ENCODE data around the gene VIPAS39. TPM values are rescaled to one million over a fixed set of nuclear protein-coding genes. Genes with fewer than 3 reads are reported as not detected.

Gene VIPAS39
- 29.0 and 30.2 TPM in 2 replicates for total RNA-seq (2014; rRNA removed; shearing (Covaris generic))

GRCh38 chr14:77457522-77458248 lies at the start of gene VIPAS39, which contains the start of gene AHSA1:
Gene VIPAS39, minus strand, starts transcription at chr14:77457601. Its CDS starts 3,499 bp downstream, at chr14:77454102.
Gene AHSA1, plus strand, starts transcription at chr14:77458093. Its CDS starts 97 bp downstream, at chr14:77458190.
- in situ Hi-C loops (cut with HindIII; ENCODE audit: low sequenced_read_pairs), result loop anchor here (5.0 kb wide), 1 partner anchor 105 kb away; no protein-coding TSS in a partner anchor

GRCh38 chr14:77505031-77505430 lies 47.6 kb upstream of the VIPAS39 start:
- no peak for DNase-seq (ENCODE audit: low spot score)
- in situ Hi-C loops (cut with HindIII; ENCODE audit: low sequenced_read_pairs), result no loop called here

More at GRCh38 chr14:77457522-77458248, at the start of gene VIPAS39, which contains the start of gene AHSA1:
- peak; percentile 100 for DNase-seq (ENCODE audit: low spot score)

- no peak for DNase-seq (ENCODE audit: low spot score)
- in situ Hi-C loops (cut with HindIII; ENCODE audit: low sequenced_read_pairs), result no loop called here
Observed at GRCh38 chr14:77503138-77503537, 45.7 kb upstream of the VIPAS39 start.

- no peak for DNase-seq (ENCODE audit: low spot score)
- in situ Hi-C loops (cut with HindIII; ENCODE audit: low sequenced_read_pairs), result no loop called here
Observed at GRCh38 chr14:77502109-77502782, 44.8 kb upstream of the VIPAS39 start.

GRCh38 chr14:77498984-77499527 lies 41.7 kb upstream of the VIPAS39 start:
- no peak for DNase-seq (ENCODE audit: low spot score)
- in situ Hi-C loops (cut with HindIII; ENCODE audit: low sequenced_read_pairs), result no loop called here

GRCh38 chr14:77498120-77498979 lies 40.9 kb upstream of the VIPAS39 start, which contains the start of gene ISM2:
Gene ISM2, minus strand, starts transcription at chr14:77498816. Its CDS starts 23 bp downstream, at chr14:77498793.
- no peak for DNase-seq (ENCODE audit: low spot score)
- in situ Hi-C loops (cut with HindIII; ENCODE audit: low sequenced_read_pairs), result no loop called here

- DNase-seq (ENCODE audit: low spot score), result no peak
- in situ Hi-C loops (cut with HindIII; ENCODE audit: low sequenced_read_pairs), result no loop called here
Observed at GRCh38 chr14:77495334-77495733, 37.9 kb upstream of the VIPAS39 start.

- no peak for DNase-seq (ENCODE audit: low spot score)
- in situ Hi-C loops (cut with HindIII; ENCODE audit: low sequenced_read_pairs), result no loop called here
Observed at GRCh38 chr14:77491056-77491455, 33.7 kb upstream of the VIPAS39 start.

- DNase-seq (ENCODE audit: low spot score), result no peak
- in situ Hi-C loops (cut with HindIII; ENCODE audit: low sequenced_read_pairs), result no loop called here
Observed at GRCh38 chr14:77490347-77490986, 33.1 kb upstream of the VIPAS39 start.

- in situ Hi-C loops (cut with HindIII; ENCODE audit: low sequenced_read_pairs), result no loop called here
- no peak for DNase-seq (ENCODE audit: low spot score)
Observed at GRCh38 chr14:77489041-77489440, 31.6 kb upstream of the VIPAS39 start.

GRCh38 chr14:77488558-77488957 lies 31.2 kb upstream of the VIPAS39 start:
- in situ Hi-C loops (cut with HindIII; ENCODE audit: low sequenced_read_pairs), result no loop called here
- no peak for DNase-seq (ENCODE audit: low spot score)

GRCh38 chr14:77485901-77486678 lies 28.7 kb upstream of the VIPAS39 start:
- in situ Hi-C loops (cut with HindIII; ENCODE audit: low sequenced_read_pairs), result no loop called here

GRCh38 chr14:77485256-77485655 lies 27.9 kb upstream of the VIPAS39 start:
- in situ Hi-C loops (cut with HindIII; ENCODE audit: low sequenced_read_pairs), result no loop called here
- no peak for DNase-seq (ENCODE audit: low spot score)

More at GRCh38 chr14:77485901-77486678, 28.7 kb upstream of the VIPAS39 start:
- DNase-seq (ENCODE audit: low spot score), result no peak

- in situ Hi-C loops (cut with HindIII; ENCODE audit: low sequenced_read_pairs), result no loop called here
Observed at GRCh38 chr14:77482422-77482821, 25.0 kb upstream of the VIPAS39 start.

GRCh38 chr14:77478796-77479195 lies 21.4 kb upstream of the VIPAS39 start:
- no peak for DNase-seq (ENCODE audit: low spot score)
- in situ Hi-C loops (cut with HindIII; ENCODE audit: low sequenced_read_pairs), result no loop called here

More at GRCh38 chr14:77482422-77482821, 25.0 kb upstream of the VIPAS39 start:
- DNase-seq (ENCODE audit: low spot score), result no peak

- in situ Hi-C loops (cut with HindIII; ENCODE audit: low sequenced_read_pairs), result no loop called here
- DNase-seq (ENCODE audit: low spot score), result no peak
Observed at GRCh38 chr14:77478029-77478428, 20.6 kb upstream of the VIPAS39 start.

GRCh38 chr14:77475432-77476115 lies 18.2 kb upstream of the VIPAS39 start:
- no peak for DNase-seq (ENCODE audit: low spot score)
- in situ Hi-C loops (cut with HindIII; ENCODE audit: low sequenced_read_pairs), result no loop called here

Data from G401 (cell line).